Measurements from ENCODE around the gene RSRC2. TPM values are rescaled to one million over a fixed set of nuclear protein-coding genes. Genes with fewer than 3 reads are reported as not detected.
"Not testable (repeated sequence)": the region's sequence is repeated elsewhere in the genome, so short reads cannot be mapped to it uniquely, and the experiment has no call there.

The RSRC2 gene
- total RNA-seq, 1 donor from 2014 or later, result 63.8 TPM

GRCh38 chr12:122500685-122501488, 25.8 kb downstream of the RSRC2 start, which contains the start of gene ZCCHC8:
Gene ZCCHC8 (minus strand): TSS chr12:122500932. CDS start chr12:122500840, 92 bp downstream.
- Histone ChIP-seq H3K27me3 (no peaks in the 10 kb centered on the region), H3K27ac (peak within 1 kb of the TSS; percentile 92), H3K4me1 (peaks cover 23% of the 10 kb centered on the region), H3K4me3 (peak within 1 kb of the TSS; percentile 57), H3K9me3 (no peaks in the 10 kb centered on the region), H3K36me3 (peaks cover 51% of the 10 kb centered on the region)
- DNase-seq (peak; percentile 99), ATAC-seq (peak; percentile 100)
- intact Hi-C loops (cut with DNase I), result no loop called here
- TF ChIP-seq, protein P1, sequence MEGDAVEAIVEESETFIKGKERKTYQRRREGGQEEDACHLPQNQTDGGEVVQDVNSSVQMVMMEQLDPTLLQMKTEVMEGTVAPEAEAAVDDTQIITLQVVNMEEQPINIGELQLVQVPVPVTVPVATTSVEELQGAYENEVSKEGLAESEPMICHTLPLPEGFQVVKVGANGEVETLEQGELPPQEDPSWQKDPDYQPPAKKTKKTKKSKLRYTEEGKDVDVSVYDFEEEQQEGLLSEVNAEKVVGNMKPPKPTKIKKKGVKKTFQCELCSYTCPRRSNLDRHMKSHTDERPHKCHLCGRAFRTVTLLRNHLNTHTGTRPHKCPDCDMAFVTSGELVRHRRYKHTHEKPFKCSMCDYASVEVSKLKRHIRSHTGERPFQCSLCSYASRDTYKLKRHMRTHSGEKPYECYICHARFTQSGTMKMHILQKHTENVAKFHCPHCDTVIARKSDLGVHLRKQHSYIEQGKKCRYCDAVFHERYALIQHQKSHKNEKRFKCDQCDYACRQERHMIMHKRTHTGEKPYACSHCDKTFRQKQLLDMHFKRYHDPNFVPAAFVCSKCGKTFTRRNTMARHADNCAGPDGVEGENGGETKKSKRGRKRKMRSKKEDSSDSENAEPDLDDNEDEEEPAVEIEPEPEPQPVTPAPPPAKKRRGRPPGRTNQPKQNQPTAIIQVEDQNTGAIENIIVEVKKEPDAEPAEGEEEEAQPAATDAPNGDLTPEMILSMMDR (IDR thresholded peaks at IDR 0.05), result no peak

DNA sequence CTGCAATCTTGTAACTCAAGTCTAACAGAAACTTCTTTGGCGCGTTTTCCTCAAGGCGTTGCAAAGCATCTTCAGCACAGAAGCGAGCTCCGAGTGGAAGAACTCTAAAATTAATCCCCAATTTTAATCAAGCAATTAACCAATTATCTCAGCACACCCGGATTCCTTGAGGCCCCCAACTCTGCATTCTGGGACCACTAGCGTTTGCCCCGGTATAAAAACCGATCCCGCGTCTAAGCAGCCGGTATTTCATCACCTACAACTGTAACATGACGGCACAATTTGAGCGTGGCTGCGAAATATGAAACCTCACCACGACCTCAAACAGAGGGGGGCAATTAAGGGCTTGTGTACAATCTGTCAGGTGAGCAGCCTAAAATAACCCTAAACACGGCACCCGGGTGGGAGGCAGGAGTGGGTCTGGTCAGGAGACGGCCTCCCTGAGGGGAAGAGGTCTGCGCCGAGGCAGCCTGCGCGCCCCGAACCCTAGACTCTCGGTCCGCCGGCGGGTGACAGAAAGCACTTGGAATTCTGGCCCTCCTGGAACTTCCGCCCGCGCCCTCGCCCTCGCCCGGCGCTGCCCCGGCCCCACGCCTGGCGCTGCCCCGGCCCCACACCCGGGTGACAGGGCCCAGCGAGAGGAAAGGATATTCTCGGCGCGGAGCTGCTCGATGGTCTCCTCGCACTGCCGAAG, 26.6 kb downstream of the RSRC2 start:
- Histone ChIP-seq H3K4me1 (peaks cover 23% of the 10 kb centered on the region), H3K4me3 (peak overlapping the region; percentile 57), H3K27me3 (no peaks in the 10 kb centered on the region), H3K36me3 (peaks cover 51% of the 10 kb centered on the region), H3K9me3 (no peaks in the 10 kb centered on the region), H3K27ac (peak overlapping the region; percentile 92)
- intact Hi-C loops (cut with DNase I), result no loop called here
- TF ChIP-seq, protein P1 (IDR thresholded peaks at IDR 0.05), result no peak
- ATAC-seq (peak; percentile 57), DNase-seq (peak; percentile 76)

- TF ChIP-seq, protein P1 (IDR thresholded peaks at IDR 0.05), result no peak
- no peak for DNase-seq
- no peak overlapping the region for H3K4me3 ChIP-seq
- no peaks in the 10 kb centered on the region for H3K9me3 ChIP-seq
- H3K27ac ChIP-seq, result no peak overlapping the region
- peaks cover 69% of the 10 kb centered on the region for H3K36me3 ChIP-seq
- no peaks in the 10 kb centered on the region for H3K27me3 ChIP-seq
- intact Hi-C loops (cut with DNase I), result no loop called here
- peaks cover 20% of the 10 kb centered on the region for H3K4me1 ChIP-seq
- no peak for ATAC-seq
Observed at GRCh38 chr12:122495258-122495657, 31.5 kb downstream of the RSRC2 start.

DNA sequence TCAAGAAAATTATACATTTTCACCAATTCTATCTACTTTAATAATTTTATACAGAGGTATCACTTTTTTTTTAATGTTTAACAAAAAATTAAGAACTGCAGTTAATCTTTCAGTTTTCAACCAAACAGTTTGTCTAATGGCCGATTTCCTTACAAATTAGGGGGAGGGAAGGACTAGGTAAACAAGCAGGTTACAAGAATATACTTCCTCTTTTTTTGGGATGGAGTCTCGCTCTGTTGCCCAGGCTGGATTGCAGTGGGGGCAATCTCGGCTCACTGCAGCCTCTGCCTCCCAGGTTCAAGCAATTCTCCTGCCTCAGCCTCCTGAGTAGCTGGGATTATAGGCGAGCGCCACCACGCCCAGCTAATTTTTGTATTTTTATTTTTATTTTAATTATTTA, 33.5 kb downstream of the RSRC2 start:
- peaks cover 90% of the 10 kb centered on the region for H3K36me3 ChIP-seq
- H3K27me3 ChIP-seq; H3K9me3 ChIP-seq; H3K27ac ChIP-seq; H3K4me3 ChIP-seq; intact Hi-C loops (cut with DNase I); DNase-seq; ATAC-seq; H3K4me1 ChIP-seq: not testable (repeated sequence)

GRCh38 chr12:122491991-122492390, 34.7 kb downstream of the RSRC2 start:
- Histone ChIP-seq H3K27me3 (no peaks in the 10 kb centered on the region), H3K27ac (no peak overlapping the region), H3K36me3 (peaks cover 96% of the 10 kb centered on the region), H3K4me3 (no peak overlapping the region), H3K4me1 (no peaks in the 10 kb centered on the region), H3K9me3 (no peaks in the 10 kb centered on the region)
- intact Hi-C loops (cut with DNase I), result no loop called here
- DNase-seq (no peak), ATAC-seq (no peak)
- TF ChIP-seq, protein P1 (IDR thresholded peaks at IDR 0.05), result no peak

DNA sequence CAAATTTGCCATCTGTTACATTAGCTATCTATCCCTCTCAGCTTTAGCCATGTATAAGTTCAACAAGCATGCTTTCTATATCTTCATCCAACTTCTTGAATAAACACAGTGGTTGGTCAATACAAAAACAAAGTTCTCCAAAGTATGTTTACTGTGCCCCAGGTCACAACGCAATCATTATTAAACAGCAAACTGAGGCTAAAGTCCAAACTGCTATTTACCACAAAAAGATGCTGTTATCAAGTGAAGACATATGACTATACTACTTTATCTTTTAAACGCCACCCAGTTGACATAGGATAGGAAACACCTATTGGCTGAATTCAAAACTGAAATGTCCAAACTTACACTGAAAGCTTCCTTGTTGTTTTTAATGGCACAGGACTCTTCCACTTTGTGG, 37.7 kb downstream of the RSRC2 start:
- Histone ChIP-seq H3K36me3 (peaks cover 94% of the 10 kb centered on the region), H3K27ac (no peak overlapping the region), H3K4me3 (no peak overlapping the region), H3K4me1 (no peaks in the 10 kb centered on the region), H3K9me3 (no peaks in the 10 kb centered on the region), H3K27me3 (no peaks in the 10 kb centered on the region)
- no peak for DNase-seq
- ATAC-seq, result no peak
- TF ChIP-seq, protein P1 (IDR thresholded peaks at IDR 0.05), result no peak
- intact Hi-C loops (cut with DNase I), result no loop called here

DNA sequence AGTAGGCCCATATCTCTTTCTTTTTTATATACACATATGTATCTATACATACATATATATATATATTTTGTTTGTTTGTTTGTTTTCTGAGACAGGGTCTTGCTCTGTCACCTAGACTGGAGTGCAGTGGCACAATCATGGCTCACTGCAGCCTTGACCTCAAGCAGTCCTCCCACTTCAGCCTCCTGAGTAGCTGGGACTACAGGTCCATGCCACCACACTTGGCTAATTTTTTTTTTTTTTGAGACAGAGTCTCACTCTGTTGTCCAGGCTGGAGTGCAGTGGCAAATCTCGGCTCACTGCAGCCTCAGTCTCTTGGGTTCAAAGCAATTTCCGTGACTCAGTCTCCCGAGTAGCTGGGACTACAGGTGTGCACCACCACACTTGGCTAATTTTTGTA, 38.9 kb downstream of the RSRC2 start:
- intact Hi-C loops (cut with DNase I); H3K4me1 ChIP-seq; H3K9me3 ChIP-seq; H3K27me3 ChIP-seq; H3K4me3 ChIP-seq; H3K27ac ChIP-seq; ATAC-seq; DNase-seq: not testable (repeated sequence)
- peaks cover 91% of the 10 kb centered on the region for H3K36me3 ChIP-seq
